NCI-H2029 (cell line): Measurements from ENCODE around the gene C9orf152.
"Not testable (repeated sequence)": the region's sequence is repeated elsewhere in the genome, so short reads cannot be mapped to it uniquely, and the experiment has no call there.

Source experiments
- DNase-seq: peaks from one replicate; lab custom pipeline; 2025; lab: John Stamatoyannopoulos, UW

The C9orf152 gene

GRCh38 chr9:110208031-110208430 lies at the start of gene C9orf152:
TSS of gene C9orf152 (minus strand) at chr9:110208159. CDS start at chr9:110207579, 580 bp downstream.
- no peak for DNase-seq

- no peak for DNase-seq
Observed at GRCh38 chr9:110257097-110257841, 49.3 kb upstream of the C9orf152 start.

GRCh38 chr9:110256380-110257096 lies 48.6 kb upstream of the C9orf152 start, which contains the start of gene TXN:
TSS of gene TXN (minus strand) at chr9:110256507. CDS start at chr9:110256435, 72 bp downstream.
- DNase-seq: peak; percentile 84

GRCh38 chr9:110255463-110256379 lies 47.8 kb upstream of the C9orf152 start:
- DNase-seq: no peak

- DNase-seq: no peak
Observed at GRCh38 chr9:110255034-110255462, 47.1 kb upstream of the C9orf152 start.

- DNase-seq: no peak
Observed at GRCh38 chr9:110254500-110254899, 46.5 kb upstream of the C9orf152 start.

GRCh38 chr9:110252509-110253139 lies 44.7 kb upstream of the C9orf152 start:
- no peak for DNase-seq

- not testable (repeated sequence) for DNase-seq
Observed at GRCh38 chr9:110251770-110252169, 43.8 kb upstream of the C9orf152 start.

- no peak for DNase-seq
Observed at GRCh38 chr9:110251212-110251611, 43.3 kb upstream of the C9orf152 start.

GRCh38 chr9:110249603-110250002 lies 41.6 kb upstream of the C9orf152 start:
- DNase-seq: no peak

- DNase-seq: no peak
Observed at GRCh38 chr9:110248361-110248760, 40.4 kb upstream of the C9orf152 start.

- no peak for DNase-seq
Observed at GRCh38 chr9:110246214-110246613, 38.3 kb upstream of the C9orf152 start.

GRCh38 chr9:110244616-110245015 lies 36.7 kb upstream of the C9orf152 start:
- no peak for DNase-seq

GRCh38 chr9:110241858-110242321 lies 33.9 kb upstream of the C9orf152 start:
- DNase-seq: peak; percentile 32

- DNase-seq: no peak
Observed at GRCh38 chr9:110241260-110241857, 33.4 kb upstream of the C9orf152 start.

GRCh38 chr9:110240198-110240597 lies 32.2 kb upstream of the C9orf152 start:
- DNase-seq: no peak

- DNase-seq: no peak
Observed at GRCh38 chr9:110228321-110228720, 20.4 kb upstream of the C9orf152 start.

GRCh38 chr9:110224583-110224982 lies 16.6 kb upstream of the C9orf152 start:
- no peak for DNase-seq

- no peak for DNase-seq
Observed at GRCh38 chr9:110220809-110221208, 12.8 kb upstream of the C9orf152 start.

GRCh38 chr9:110217656-110218099 lies 9.7 kb upstream of the C9orf152 start:
- DNase-seq: peak; percentile 50
